Measurements from ENCODE around the gene ARL16. TPM values are rescaled to one million over a fixed set of nuclear protein-coding genes. Genes with fewer than 3 reads are reported as not detected.
"Not testable (repeated sequence)": the region's sequence is repeated elsewhere in the genome, so short reads cannot be mapped to it uniquely, and the experiment has no call there.

Gene ARL16
- total RNA-seq, 5 donors from 2014 or later (not counting 1 experiment from before 2014, with no cell fraction given): 30.9 to 51.0 (median 39.3) TPM

- H3K27ac ChIP-seq (ENCODE audit: low read length); H3K4me1 ChIP-seq (ENCODE audit: control insufficient read depth in 1 of 2, extremely low read depth in 1 of 2, insufficient read depth in 2 of 2, low read length in 2 of 2); H3K27me3 Mint-ChIP-seq; H3K4me3 ChIP-seq (ENCODE audit: control insufficient read depth in 1 of 2, extremely low read depth in 1 of 2, low read length in 1 of 2); POLR2A ChIA-PET; H3K27ac Mint-ChIP-seq; H3K27me3 ChIP-seq (replicated peaks in 1 of 2; ENCODE audit: control insufficient read depth in 2 of 2, extremely low read depth in 1 of 2, insufficient read depth in 2 of 2, low read length in 1 of 2); ATAC-seq (replicated peaks in 1 of 4); H3K9me3 ChIP-seq; H3K4me3 Mint-ChIP-seq; H3K9me3 Mint-ChIP-seq; CTCF ChIA-PET; H3K36me3 Mint-ChIP-seq: not testable (repeated sequence)
- peak in 9 of 35 experiments; percentile 12 to 38 (median 24) for DNase-seq
- H3K36me3 ChIP-seq (ENCODE audit: control insufficient read depth in 2 of 2, extremely low read depth in 1 of 2, insufficient read depth in 1 of 2, low read length in 1 of 2): peaks cover 12 to 28% of the 10 kb centered on the region in 2 donors
- WGBS (ENCODE audit: insufficient coverage): 80% methylated on average over 4 of the region's 18 CpGs
- peaks cover 6 to 12% (median 8%) of the 10 kb centered on the region in 3 donors for H3K4me1 Mint-ChIP-seq
Measured at GRCh38 chr17:81675515-81676221, 7.9 kb downstream of the ARL16 start.

GRCh38 chr17:81673561-81674258 is 9.9 kb downstream of the ARL16 start:
- Histone ChIP-seq H3K27ac (ENCODE audit: low read length) (no peak overlapping the region), H3K9me3 (no peaks in the 10 kb centered on the region), H3K36me3 (ENCODE audit: control insufficient read depth in 2 of 2, extremely low read depth in 1 of 2, insufficient read depth in 1 of 2, low read length in 1 of 2) (peaks cover 16 to 46% of the 10 kb centered on the region in 2 donors), H3K4me3 (ENCODE audit: control insufficient read depth in 1 of 2, extremely low read depth in 1 of 2, low read length in 1 of 2) (no peak overlapping the region), H3K27me3 (replicated peaks in 1 of 2; ENCODE audit: control insufficient read depth in 2 of 2, extremely low read depth in 1 of 2, insufficient read depth in 2 of 2, low read length in 1 of 2) (no peaks in the 10 kb centered on the region), H3K4me1 (ENCODE audit: control insufficient read depth in 1 of 2, extremely low read depth in 1 of 2, insufficient read depth in 2 of 2, low read length in 2 of 2) (peaks cover 0 to 9% of the 10 kb centered on the region in 2 experiments)
- Mint-ChIP-seq H3K9me3 (no peaks in the 10 kb centered on the region), H3K4me1 (peaks cover 6 to 8% (median 7%) of the 10 kb centered on the region in 3 donors), H3K36me3 (no peaks in the 10 kb centered on the region), H3K27me3 (no peaks in the 10 kb centered on the region), H3K4me3 (no peak overlapping the region), H3K27ac (no peak overlapping the region)
- ChIA-PET POLR2A (no interaction called here), CTCF (no interaction called here)
- WGBS (ENCODE audit: insufficient coverage): 83% methylated on average over 14 of the region's 18 CpGs
- DNase-seq (no peak), ATAC-seq (replicated peaks in 1 of 4) (no peak)

GRCh38 chr17:81672954-81673353 is 10.6 kb downstream of the ARL16 start:
- DNase-seq (no peak), ATAC-seq (replicated peaks in 1 of 4) (no peak)
- ChIA-PET CTCF (no interaction called here), POLR2A (no interaction called here)
- Mint-ChIP-seq H3K36me3 (peaks cover under 1% of the 10 kb centered on the region), H3K27ac (no peak overlapping the region), H3K9me3 (no peaks in the 10 kb centered on the region), H3K4me1 (peaks cover 12 to 16% (median 13%) of the 10 kb centered on the region in 3 donors), H3K4me3 (no peak overlapping the region), H3K27me3 (no peaks in the 10 kb centered on the region)
- no peaks in the 10 kb centered on the region for H3K9me3 ChIP-seq
- WGBS (ENCODE audit: insufficient coverage): 88% methylated on average over 6 of the region's 16 CpGs
- H3K27me3 ChIP-seq (replicated peaks in 1 of 2; ENCODE audit: control insufficient read depth in 2 of 2, extremely low read depth in 1 of 2, insufficient read depth in 2 of 2, low read length in 1 of 2): no peaks in the 10 kb centered on the region
- H3K27ac ChIP-seq (ENCODE audit: low read length): no peak overlapping the region
- H3K4me3 ChIP-seq (ENCODE audit: control insufficient read depth in 1 of 2, extremely low read depth in 1 of 2, low read length in 1 of 2): no peak overlapping the region
- peaks cover 0 to 16% of the 10 kb centered on the region in 2 experiments for H3K4me1 ChIP-seq (ENCODE audit: control insufficient read depth in 1 of 2, extremely low read depth in 1 of 2, insufficient read depth in 2 of 2, low read length in 2 of 2)
- peaks cover 16 to 51% of the 10 kb centered on the region in 2 donors for H3K36me3 ChIP-seq (ENCODE audit: control insufficient read depth in 2 of 2, extremely low read depth in 1 of 2, insufficient read depth in 1 of 2, low read length in 1 of 2)

- Mint-ChIP-seq H3K4me1 (peaks cover 16 to 21% (median 16%) of the 10 kb centered on the region in 3 donors), H3K27ac (no peak overlapping the region), H3K4me3 (no peak overlapping the region), H3K36me3 (peaks cover 5% of the 10 kb centered on the region), H3K27me3 (no peaks in the 10 kb centered on the region), H3K9me3 (no peaks in the 10 kb centered on the region)
- H3K27ac ChIP-seq (ENCODE audit: low read length): no peak overlapping the region
- H3K4me3 ChIP-seq (ENCODE audit: control insufficient read depth in 1 of 2, extremely low read depth in 1 of 2, low read length in 1 of 2): no peak overlapping the region
- no peaks in the 10 kb centered on the region for H3K9me3 ChIP-seq
- WGBS (ENCODE audit: insufficient coverage): 97% methylated on average over 8 of the region's 18 CpGs
- no peaks in the 10 kb centered on the region for H3K27me3 ChIP-seq (replicated peaks in 1 of 2; ENCODE audit: control insufficient read depth in 2 of 2, extremely low read depth in 1 of 2, insufficient read depth in 2 of 2, low read length in 1 of 2)
- POLR2A ChIA-PET: no interaction called here
- H3K36me3 ChIP-seq (ENCODE audit: control insufficient read depth in 2 of 2, extremely low read depth in 1 of 2, insufficient read depth in 1 of 2, low read length in 1 of 2): peaks cover 16 to 51% of the 10 kb centered on the region in 2 donors
- no peak for ATAC-seq (replicated peaks in 1 of 4)
- no peak for DNase-seq
- CTCF ChIA-PET: no interaction called here
- peaks cover 3 to 20% of the 10 kb centered on the region in 2 experiments for H3K4me1 ChIP-seq (ENCODE audit: control insufficient read depth in 1 of 2, extremely low read depth in 1 of 2, insufficient read depth in 2 of 2, low read length in 2 of 2)
Measured at GRCh38 chr17:81672504-81672903, 11.1 kb downstream of the ARL16 start.

GRCh38 chr17:81667754-81668153 is 15.8 kb downstream of the ARL16 start:
- no peaks in the 10 kb centered on the region for H3K27me3 ChIP-seq (replicated peaks in 1 of 2; ENCODE audit: control insufficient read depth in 2 of 2, extremely low read depth in 1 of 2, insufficient read depth in 2 of 2, low read length in 1 of 2)
- POLR2A ChIA-PET: no interaction called here
- Mint-ChIP-seq H3K4me1 (peaks cover 34 to 42% (median 34%) of the 10 kb centered on the region in 3 donors), H3K27me3 (no peaks in the 10 kb centered on the region), H3K9me3 (no peaks in the 10 kb centered on the region), H3K27ac (no peak overlapping the region), H3K4me3 (peak overlapping the region; percentile 81 to 90 (median 85)), H3K36me3 (peaks cover 5% of the 10 kb centered on the region)
- no peak overlapping the region for H3K27ac ChIP-seq (ENCODE audit: low read length)
- peaks cover 15 to 48% of the 10 kb centered on the region in 2 donors for H3K36me3 ChIP-seq (ENCODE audit: control insufficient read depth in 2 of 2, extremely low read depth in 1 of 2, insufficient read depth in 1 of 2, low read length in 1 of 2)
- no peaks in the 10 kb centered on the region for H3K9me3 ChIP-seq
- H3K4me3 ChIP-seq (ENCODE audit: control insufficient read depth in 1 of 2, extremely low read depth in 1 of 2, low read length in 1 of 2): no peak overlapping the region
- 81% methylated on average over 17 of the region's 18 CpGs for WGBS (ENCODE audit: insufficient coverage)
- DNase-seq (no peak), ATAC-seq (replicated peaks in 1 of 4) (no peak)
- CTCF ChIA-PET: no interaction called here
- H3K4me1 ChIP-seq (ENCODE audit: control insufficient read depth in 1 of 2, extremely low read depth in 1 of 2, insufficient read depth in 2 of 2, low read length in 2 of 2): peaks cover 23 to 54% of the 10 kb centered on the region in 2 experiments

- Histone ChIP-seq H3K27ac (ENCODE audit: low read length) (peak within 1 kb of the TSS; percentile 61), H3K36me3 (ENCODE audit: control insufficient read depth in 2 of 2, extremely low read depth in 1 of 2, insufficient read depth in 1 of 2, low read length in 1 of 2) (peaks cover 4 to 37% of the 10 kb centered on the region in 2 donors), H3K4me3 (ENCODE audit: control insufficient read depth in 1 of 2, extremely low read depth in 1 of 2, low read length in 1 of 2) (peak within 1 kb of the TSS; percentile 69 to 83), H3K4me1 (ENCODE audit: control insufficient read depth in 1 of 2, extremely low read depth in 1 of 2, insufficient read depth in 2 of 2, low read length in 2 of 2) (peaks cover 33 to 62% of the 10 kb centered on the region in 2 experiments), H3K27me3 (replicated peaks in 1 of 2; ENCODE audit: control insufficient read depth in 2 of 2, extremely low read depth in 1 of 2, insufficient read depth in 2 of 2, low read length in 1 of 2) (no peaks in the 10 kb centered on the region), H3K9me3 (no peaks in the 10 kb centered on the region)
- POLR2A ChIA-PET: interaction anchor here in 1 of 2 donors (0.6 kb wide), 1 partner anchor 476 kb away, joined by 3 read pairs; no protein-coding TSS in a partner anchor
- CTCF ChIA-PET: no interaction called here
- Mint-ChIP-seq H3K27me3 (no peaks in the 10 kb centered on the region), H3K9me3 (no peaks in the 10 kb centered on the region), H3K27ac (peak within 1 kb of the TSS; percentile 90 to 92), H3K36me3 (peaks cover 5% of the 10 kb centered on the region), H3K4me1 (peaks cover 38 to 52% (median 41%) of the 10 kb centered on the region in 3 donors), H3K4me3 (peak within 1 kb of the TSS; percentile 81 to 90 (median 85))
- DNase-seq: peak; percentile 83 to 97 (median 92)
- WGBS (ENCODE audit: insufficient coverage): under 1% methylated on average over 96 of the region's 96 CpGs
- ATAC-seq (replicated peaks in 1 of 4): peak; percentile 91 to 94 (median 93)
Measured at GRCh38 chr17:81666342-81667191, 17.0 kb downstream of the ARL16 start, which contains the start of the genes CCDC137 and OXLD1. Gene CCDC137, plus strand, starts transcription at chr17:81666737. Its CDS starts 30 bp downstream, at chr17:81666767. Gene OXLD1, minus strand, starts transcription at chr17:81666605. Its CDS starts 28 bp downstream, at chr17:81666577.
